GF-D8 (cell line): ENCODE measurements around the gene SMIM12.

Source experiments
- DNase-seq: peaks from one replicate; lab custom pipeline; 2025; lab: John Stamatoyannopoulos, UW

SMIM12 gene, protein sequence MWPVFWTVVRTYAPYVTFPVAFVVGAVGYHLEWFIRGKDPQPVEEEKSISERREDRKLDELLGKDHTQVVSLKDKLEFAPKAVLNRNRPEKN

GRCh38 chr1:34859446-34860200 is at the start of gene SMIM12:
Gene SMIM12 (minus strand): TSS chr1:34859749. CDS start chr1:34855977, 3,772 bp downstream.
- DNase-seq, result peak; percentile 85

- no peak for DNase-seq
These were observed 48.8 kb upstream of the SMIM12 start for GRCh38 chr1:34908369-34908768.

DNA sequence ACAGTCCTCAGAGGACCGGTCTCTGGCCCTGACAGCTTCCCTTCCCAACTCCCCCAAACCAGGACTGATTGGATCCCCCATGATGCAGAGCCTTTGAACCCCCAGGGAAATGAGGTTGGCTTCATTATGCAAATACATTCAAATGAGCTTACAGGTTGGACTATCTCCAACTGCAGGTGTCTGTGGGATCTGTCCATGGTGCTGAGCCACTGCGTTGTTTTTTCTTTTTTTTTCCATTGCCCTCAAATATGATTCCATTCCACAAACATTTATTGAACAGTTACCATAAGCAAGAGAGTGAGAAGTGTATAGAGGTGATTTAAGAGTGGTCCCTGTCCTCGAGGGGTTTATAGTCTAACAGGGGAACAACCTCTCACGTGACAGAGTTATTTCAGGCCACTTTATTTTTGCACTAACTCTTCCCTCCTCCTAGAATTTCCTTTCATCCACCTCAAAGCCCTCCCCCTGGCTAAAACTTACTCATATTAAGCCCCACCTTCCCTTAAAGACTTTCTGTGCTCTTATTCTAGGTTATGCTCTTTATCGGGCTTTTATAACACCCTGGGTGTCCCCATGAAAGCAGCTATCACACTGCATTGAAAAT is 48.0 kb upstream of the SMIM12 start:
- no peak for DNase-seq

DNA sequence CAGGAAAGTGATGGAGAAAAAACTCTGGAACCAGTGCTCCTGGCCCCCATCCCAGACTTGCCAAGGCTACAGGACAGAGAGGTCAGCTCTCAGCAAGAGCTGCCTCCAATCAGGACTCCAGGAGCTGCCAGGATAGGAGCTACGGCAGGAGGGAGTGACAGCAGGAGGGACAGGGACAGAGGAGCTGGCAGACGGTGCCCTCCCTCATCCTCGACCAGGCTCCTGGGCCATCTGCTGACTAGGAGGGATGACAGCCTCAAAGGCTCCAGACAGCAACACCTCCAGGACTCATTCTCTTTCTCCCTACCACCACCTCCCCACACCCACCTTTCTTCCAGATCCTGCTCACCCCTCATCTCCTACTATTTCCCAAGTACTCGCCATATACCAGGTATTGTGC is 47.2 kb upstream of the SMIM12 start:
- no peak for DNase-seq

DNA sequence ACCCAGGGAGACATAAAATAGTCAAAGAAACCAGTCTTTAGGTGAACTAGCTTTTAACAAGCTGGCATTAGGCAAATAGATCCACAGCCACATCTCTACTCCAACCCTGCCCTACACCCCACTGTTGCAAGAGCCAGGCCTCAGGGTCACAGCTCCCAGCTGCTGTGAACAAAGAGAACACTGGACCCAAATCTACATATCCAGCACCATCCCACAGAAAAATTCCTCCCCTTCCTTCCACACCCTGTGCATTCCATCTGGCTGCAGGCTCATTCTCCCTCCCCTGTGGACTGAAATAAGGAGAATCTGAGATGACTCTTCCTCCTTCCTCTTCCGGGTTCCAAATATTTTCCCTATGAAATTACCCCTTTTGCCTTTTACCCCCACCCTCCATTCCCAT is 46.7 kb upstream of the SMIM12 start:
- DNase-seq, result no peak

DNA sequence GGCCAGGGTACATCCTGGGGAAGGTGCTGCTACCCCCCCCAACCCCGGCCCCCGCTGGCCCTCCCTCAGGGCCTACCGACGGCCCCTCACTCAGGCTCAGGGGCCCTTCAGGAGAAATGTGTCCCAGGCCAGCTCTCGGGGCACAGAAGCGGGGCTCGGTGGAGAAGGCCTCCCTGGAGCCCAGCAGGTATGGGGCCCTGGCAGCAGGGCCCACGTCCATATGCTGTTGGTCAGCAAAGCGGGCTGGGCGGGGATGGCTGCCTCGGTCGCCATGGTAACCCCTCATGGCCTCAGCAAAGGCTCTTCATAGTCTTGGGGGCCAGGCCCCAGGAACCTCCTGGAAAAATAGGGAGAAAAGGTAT is 45.5 kb upstream of the SMIM12 start:
- DNase-seq, result no peak

- no peak for DNase-seq
These were observed 44.9 kb upstream of the SMIM12 start for GRCh38 chr1:34904236-34905097.

DNA sequence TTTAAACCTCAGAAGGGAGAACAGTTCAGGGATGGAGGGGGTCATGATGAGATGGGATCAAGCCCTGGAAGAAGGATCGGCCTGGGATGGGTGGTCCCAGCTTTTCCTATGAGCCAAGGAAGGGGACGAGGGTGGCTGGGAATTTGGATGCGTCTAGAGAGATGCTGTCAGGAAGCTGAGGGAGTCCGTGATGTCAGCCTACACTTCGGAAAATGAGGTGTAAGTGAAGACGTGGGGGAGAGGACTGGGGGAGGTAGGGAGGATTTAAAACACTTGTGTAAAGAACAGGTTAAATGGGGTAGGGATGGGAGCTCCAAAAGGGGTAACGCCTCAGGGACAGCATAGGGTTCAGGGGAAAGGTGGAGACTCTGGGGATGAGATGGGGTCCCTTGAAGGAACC is 42.4 kb upstream of the SMIM12 start:
- DNase-seq, result no peak

- no peak for DNase-seq
These were observed 41.4 kb upstream of the SMIM12 start for GRCh38 chr1:34900775-34901502.

DNA sequence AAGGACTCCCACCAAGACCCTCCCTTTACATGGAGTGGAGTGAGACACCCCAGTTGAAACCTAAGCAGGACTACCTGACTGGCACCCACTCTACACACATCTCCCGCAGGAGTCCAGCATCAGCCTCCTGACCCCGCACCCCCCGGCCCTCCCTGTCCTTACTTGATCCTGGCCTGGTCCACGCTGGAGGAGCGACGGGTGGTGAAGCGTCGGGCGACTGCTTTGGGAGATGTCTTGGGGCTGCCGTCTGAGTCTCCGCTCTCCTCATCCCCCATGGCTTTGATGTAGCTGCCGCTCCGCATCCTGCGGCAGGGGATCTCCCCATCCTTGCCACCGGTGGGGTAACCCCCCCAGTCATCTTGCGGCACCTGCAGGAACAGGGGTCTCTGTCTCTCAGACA is 40.4 kb upstream of the SMIM12 start:
- no peak for DNase-seq

DNA sequence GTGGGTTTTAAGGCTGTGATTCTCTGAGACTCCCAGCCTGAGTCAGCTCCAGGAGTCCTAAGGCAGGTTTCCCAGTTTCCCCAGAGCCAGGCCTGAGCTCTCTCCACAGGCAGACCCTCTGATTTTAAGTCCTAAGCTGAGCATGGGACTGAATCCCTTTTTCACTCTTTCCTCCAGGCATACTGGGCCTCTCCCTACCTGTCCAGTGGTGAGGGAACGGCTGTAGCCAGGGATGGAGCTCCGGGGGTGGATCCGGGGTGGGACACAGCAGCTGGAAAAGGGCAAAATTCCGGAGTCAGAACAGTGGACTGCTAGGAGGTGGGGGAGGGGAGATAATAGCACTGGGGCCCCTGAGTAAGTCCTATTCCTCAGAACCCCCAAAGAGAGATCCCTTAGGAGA is 39.9 kb upstream of the SMIM12 start:
- DNase-seq, result no peak

DNA sequence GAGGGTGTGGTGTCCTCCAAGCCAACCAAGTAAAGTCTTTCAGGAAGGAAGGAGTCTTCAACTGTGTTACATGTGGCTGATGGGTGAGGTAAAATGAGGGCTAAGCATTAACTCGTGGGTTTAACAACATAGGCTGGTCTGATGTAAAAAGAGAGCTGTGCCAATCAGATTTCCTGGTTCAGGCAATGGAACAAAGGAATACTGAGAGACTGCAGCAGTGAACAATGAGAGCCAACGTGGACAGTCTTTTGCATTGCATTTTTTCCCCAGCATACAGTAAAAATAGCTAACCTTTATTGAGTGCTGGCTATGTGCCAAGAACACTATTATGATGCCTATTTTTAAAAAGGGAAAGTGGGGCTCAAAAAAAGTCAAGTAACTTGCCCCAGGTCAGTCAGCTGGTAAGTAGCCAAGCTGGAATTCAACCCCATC is 38.8 kb upstream of the SMIM12 start:
- no peak for DNase-seq

DNA sequence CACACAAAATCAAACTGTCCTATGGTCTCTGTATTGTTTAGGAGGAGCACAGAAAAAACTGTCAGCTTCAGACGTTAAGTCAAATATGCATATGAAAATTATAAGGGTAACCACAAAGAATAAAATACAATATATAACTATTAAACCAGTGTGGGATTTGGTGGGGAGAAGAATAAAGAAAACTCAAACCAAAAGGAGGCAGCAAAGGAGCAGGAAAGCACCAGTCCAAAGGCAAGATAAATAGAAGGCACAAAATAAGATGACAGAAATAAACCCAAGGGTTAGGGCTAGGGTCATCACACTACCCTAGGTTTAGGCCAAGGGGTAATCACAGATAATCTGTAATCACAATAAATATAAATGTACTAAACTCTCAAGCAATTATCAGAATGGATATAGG is 37.1 kb upstream of the SMIM12 start:
- no peak for DNase-seq

DNA sequence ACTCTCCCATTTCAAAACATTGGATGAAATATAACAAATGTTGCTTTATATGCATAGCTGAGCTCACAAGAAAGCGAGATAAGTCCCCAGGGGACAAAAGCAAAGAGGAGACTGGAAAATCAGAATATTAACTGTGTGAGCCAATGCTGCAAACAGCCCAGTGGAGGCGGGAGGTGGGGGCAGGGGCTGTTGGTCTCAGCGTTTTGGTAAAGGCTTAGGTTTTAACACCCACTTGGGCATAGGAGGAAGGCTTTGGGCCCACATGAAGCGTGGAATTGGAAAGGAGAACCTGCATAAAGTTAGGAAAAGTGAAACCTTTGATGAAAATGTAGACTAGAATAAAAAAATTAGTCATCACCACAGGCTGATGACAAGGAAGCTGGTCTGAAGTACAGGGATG is 30.2 kb upstream of the SMIM12 start:
- DNase-seq, result no peak

DNA sequence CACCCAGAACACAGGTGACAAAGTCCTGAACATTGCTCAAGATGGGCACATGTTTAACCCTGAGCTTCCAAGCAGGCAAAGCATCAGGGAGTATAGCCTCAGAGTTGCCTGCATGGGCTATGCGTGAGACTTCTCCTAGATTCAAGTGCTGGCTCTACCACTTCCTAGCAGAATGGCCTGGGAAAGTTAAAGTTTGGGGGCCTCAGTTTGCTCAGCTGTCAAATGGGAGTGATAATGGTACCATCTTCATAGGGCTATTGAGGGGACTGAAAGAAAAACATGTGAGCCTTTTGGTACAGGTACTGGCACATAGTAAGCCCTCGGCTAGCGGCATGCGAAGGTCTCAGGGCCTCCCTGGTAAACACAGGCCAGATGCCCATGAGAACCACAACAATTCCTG is 28.0 kb upstream of the SMIM12 start:
- no peak for DNase-seq

DNA sequence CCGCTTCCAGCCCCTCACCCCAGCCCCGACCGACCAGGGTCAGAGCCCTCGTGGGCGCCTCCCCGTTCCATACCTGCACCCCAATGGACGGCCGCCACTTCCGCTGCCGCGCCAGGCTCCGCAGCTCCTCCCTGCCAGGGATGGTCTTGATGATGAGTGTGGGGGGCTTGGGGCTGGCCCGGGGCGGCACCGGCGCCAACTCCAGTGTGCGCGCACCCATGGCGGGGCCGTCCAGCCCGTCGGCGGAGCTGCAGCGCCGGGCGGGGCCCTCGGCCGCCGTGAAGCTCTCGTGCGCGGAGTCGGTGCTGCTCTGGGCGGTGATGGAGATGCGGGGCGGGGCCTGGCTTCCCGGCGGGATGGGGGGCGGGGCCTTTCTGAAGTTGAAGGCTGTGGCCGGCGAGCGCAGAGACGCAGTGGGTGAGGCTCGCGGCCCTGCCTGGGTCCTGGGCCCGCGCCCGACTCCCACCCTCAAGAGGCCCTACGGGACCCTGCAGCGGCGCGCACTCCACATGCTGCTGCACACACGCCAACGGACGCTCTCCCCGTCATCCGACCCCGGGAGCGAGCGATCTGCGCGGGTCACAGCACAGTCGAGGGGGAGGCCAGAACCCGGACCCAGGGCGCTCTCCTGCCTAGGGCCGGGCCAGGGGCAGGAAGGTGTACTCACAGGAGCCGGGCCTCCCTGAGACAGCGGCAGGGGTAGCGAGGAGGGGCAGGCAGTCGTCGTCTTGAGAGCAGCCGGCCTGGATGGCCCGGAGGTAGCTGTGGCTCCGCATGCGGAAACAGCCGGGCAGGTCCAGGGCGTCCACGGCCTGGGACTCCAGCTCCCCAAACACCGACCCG is 26.1 kb upstream of the SMIM12 start:
- DNase-seq, result no peak

DNA sequence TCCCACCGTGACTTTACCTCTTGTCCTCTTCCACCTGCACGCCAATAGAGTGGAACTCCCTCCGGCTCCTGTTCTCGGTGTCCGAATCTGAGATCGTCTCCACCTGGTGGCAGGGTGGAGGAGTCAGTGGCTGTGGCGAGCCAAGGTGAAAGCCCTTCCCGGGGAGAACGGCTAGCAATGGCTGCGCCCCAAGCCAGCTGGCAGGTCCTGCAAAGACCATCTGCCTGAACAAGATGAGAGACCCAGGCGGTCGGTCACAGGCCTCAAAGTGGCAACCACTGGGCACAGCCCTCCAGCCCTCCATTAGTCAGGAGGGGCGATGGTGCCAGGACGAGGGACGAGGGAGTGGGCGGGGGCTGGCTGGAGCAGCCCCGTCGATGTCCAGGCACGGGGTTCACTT is 25.4 kb upstream of the SMIM12 start:
- no peak for DNase-seq

GRCh38 chr1:34884536-34884935 is 25.0 kb upstream of the SMIM12 start:
- no peak for DNase-seq

GRCh38 chr1:34879230-34879629 is 19.7 kb upstream of the SMIM12 start:
- no peak for DNase-seq

DNA sequence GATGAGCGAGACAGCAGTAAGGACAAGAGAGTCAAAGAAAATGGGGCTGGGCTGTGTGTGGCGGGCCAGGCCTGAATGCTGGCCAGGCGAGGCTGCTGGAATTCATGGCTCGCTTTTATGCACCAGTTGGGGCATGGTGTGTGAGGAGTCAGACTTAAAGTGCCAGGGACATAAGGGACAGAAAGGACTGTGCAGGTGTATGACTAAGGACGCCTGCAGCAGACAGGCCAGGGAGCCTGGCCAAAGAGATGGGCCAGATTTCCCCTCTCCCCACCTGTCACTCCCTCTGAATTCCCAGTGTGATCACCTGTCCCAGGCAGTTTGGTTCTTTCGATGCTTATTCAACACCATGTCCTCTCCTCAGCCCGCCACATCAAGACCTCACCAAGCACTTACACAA is 16.9 kb upstream of the SMIM12 start:
- no peak for DNase-seq

- no peak for DNase-seq
These were observed 14.9 kb upstream of the SMIM12 start for GRCh38 chr1:34874296-34874952.
